SH-SY5Y (cell line): ENCODE data around the gene FAM83C.

ENCODE experiments used
- GATA2 ChIP-seq: IDR thresholded peaks from 2 replicates; pipeline ENCODE4 v1.6.1; 2011; ENCODE audit warnings: mild to moderate bottlenecking, low read depth, low read length
- GATA3 ChIP-seq: IDR thresholded peaks from 2 replicates; pipeline ENCODE4 v1.6.1; 2011; ENCODE audit warnings: low read depth, mild to moderate bottlenecking, low read length, moderate library complexity

- TF ChIP-seq GATA2 (no peak), GATA3 (no peak)
Observed at GRCh38 chr20:35238170-35238569, 54.1 kb downstream of the FAM83C start.
